HCT116 (cell line): ENCODE data around the gene SPTB. TPM values are rescaled to one million over a fixed set of nuclear protein-coding genes. Genes with fewer than 3 reads are reported as not detected.

Experiments used
- ATAC-seq: fragments of 200-7000 bp; cut with Tn5 transposase; 2 replicates; pipeline ENCODE4 v1.9.1; 2020; ENCODE audit warnings: mild to moderate bottlenecking, moderate library complexity
- BruUV-seq: library from RNA; stranded (reverse); fragments of 400-500 nt; replicated peaks from 2 replicates; lab custom pipeline; 2021; lab: Mats Ljungman, UMichigan
- CTCF ChIA-PET: fragments of 300-600 bp; sonication (Branson Sonifier 250); formaldehyde crosslinking; loops from one replicate; lab custom pipeline; 2021; ENCODE audit warnings: antibody characterized with exemption; lab: Charles Lee
- POLR2A ChIA-PET: fragments of 300-600, 350-600 bp; sonication (Branson Sonifier 250); formaldehyde crosslinking; loops from one replicate; lab custom pipeline; 2021; ENCODE audit warnings: antibody characterized with exemption; lab: Charles Lee
- RAD21 ChIA-PET, 2 experiments: fragments of 300-600 bp; sonication (Branson Sonifier 250); formaldehyde crosslinking; loops; one replicate each; lab custom pipeline; 2023; ENCODE audit warnings: low total read pairs in 2 of 2; ENCODE audit not compliant: uncharacterized antibody in 2 of 2, unreplicated experiment in 2 of 2, low non-redundant PET in 1 of 2; lab: Charles Lee
- DNase-seq: peaks from one replicate; pipeline ENCODE4 v3.0.0-alpha.2; 2010; ENCODE audit warnings: low read depth, low spot score
- H2AFZ ChIP-seq: fragments of 200-600 bp; shearing (Covaris generic), sonication (generic); 2 replicates; pipeline ENCODE4 v1.6.1; 2017; ENCODE audit warnings: low read depth, mixed run types, mixed read lengths, antibody characterized with exemption, low read length; ENCODE audit not compliant: poor library complexity, severe bottlenecking
- H3K27ac ChIP-seq: 2 replicates; pipeline ENCODE4 v1.5.1; 2012; ENCODE audit warnings: low read depth, low read length
- H3K27me3 ChIP-seq: fragments of 200-600 bp; sonication (generic); 2 replicates; pipeline ENCODE4 v1.6.1; 2016; ENCODE audit warnings: mixed run types, low read length, mixed read lengths; ENCODE audit not compliant: insufficient read depth
- H3K36me3 ChIP-seq, 2 experiments: fragments of 200-500 bp in 1 of 2; fragments of 200-600 bp in 1 of 2; sonication (Bioruptor generic) in 1 of 2; sonication (generic) in 1 of 2; 2 replicates each; pipeline versions ENCODE4 v1.5.1 to v1.6.1; 2014 to 2016; ENCODE audit warnings: low read length in 2 of 2, inconsistent platforms in 1 of 2, mixed read lengths in 1 of 2, mixed run types in 1 of 2; ENCODE audit not compliant: insufficient read depth in 2 of 2, control insufficient read depth in 1 of 2
- H3K4me1 ChIP-seq, 2 experiments: fragments of 200-600 bp in 1 of 2; sonication (generic) in 1 of 2; 2 replicates each; pipeline versions ENCODE4 v1.5.1 to v1.6.1; 2012 to 2017; ENCODE audit warnings: low read length in 2 of 2, inconsistent platforms in 1 of 2, mild to moderate bottlenecking in 1 of 2, mixed read lengths in 1 of 2, mixed run types in 1 of 2, moderate library complexity in 1 of 2; ENCODE audit not compliant: insufficient read depth in 2 of 2, control insufficient read depth in 1 of 2
- H3K4me2 ChIP-seq: fragments of 200-600 bp; sonication (generic); 2 replicates; pipeline ENCODE4 v1.6.1; 2017; ENCODE audit warnings: mixed run types, low read length, mixed read lengths
- H3K4me3 ChIP-seq, 2 experiments: fragments of 200-600 bp in 1 of 2; sonication (generic) in 1 of 2; replicated peaks in 1 of 2; 2 replicates each; pipeline ENCODE4 v1.5.1; 2011 to 2016; ENCODE audit warnings: low read length in 2 of 2, control low read depth in 1 of 2, low read depth in 1 of 2, mild to moderate bottlenecking in 1 of 2, mixed read lengths in 1 of 2, mixed run types in 1 of 2
- H3K79me2 ChIP-seq: fragments of 200-600 bp; sonication (generic); 2 replicates; pipeline ENCODE4 v1.6.1; 2017; ENCODE audit warnings: mild to moderate bottlenecking, mixed run types, low read length, moderate library complexity, mixed read lengths; ENCODE audit not compliant: insufficient read depth
- H3K9ac ChIP-seq: fragments of 200-600 bp; sonication (generic); 2 replicates; pipeline ENCODE4 v1.6.1; 2016; ENCODE audit warnings: low read length, mixed read lengths
- H3K9me2 ChIP-seq: fragments of 200-600 bp; sonication (generic), shearing (Covaris generic); 2 replicates; pipeline ENCODE4 v1.6.1; 2017; ENCODE audit warnings: mixed run types, mild to moderate bottlenecking, moderate library complexity; ENCODE audit not compliant: insufficient read depth
- H3K9me3 ChIP-seq, 2 experiments: fragments of 200-500 bp in 1 of 2; fragments of 200-600 bp in 1 of 2; sonication (Bioruptor generic) in 1 of 2; sonication (generic) in 1 of 2; 2 replicates each; pipeline ENCODE4 v1.6.1; 2014 to 2017; ENCODE audit warnings: low read length in 2 of 2, mixed read lengths in 2 of 2, inconsistent platforms in 1 of 2, low read depth in 1 of 2, mild to moderate bottlenecking in 1 of 2, mixed run types in 1 of 2, moderate library complexity in 1 of 2; ENCODE audit not compliant: control insufficient read depth in 1 of 2, insufficient read depth in 1 of 2
- H4K20me1 ChIP-seq: fragments of 200-600 bp; sonication (generic), shearing (Covaris generic); 2 replicates; pipeline ENCODE4 v1.6.1; 2017; ENCODE audit warnings: mixed run types, mild to moderate bottlenecking, moderate library complexity; ENCODE audit not compliant: insufficient read depth
- CEBPB ChIP-seq: IDR thresholded peaks from 2 replicates; pipeline ENCODE4 v1.6.1; 2012; ENCODE audit warnings: low read depth
- EGR1 ChIP-seq: IDR thresholded peaks from 2 replicates; pipeline ENCODE4 v1.6.1; 2012; ENCODE audit warnings: low read depth
- ELF1 ChIP-seq: IDR thresholded peaks from 2 replicates; pipeline ENCODE4 v1.6.1; 2012; ENCODE audit warnings: low read depth, borderline replicate concordance
- EZH2 ChIP-seq: fragments of 200-600 bp; sonication (generic); IDR thresholded peaks from 2 replicates; pipeline ENCODE4 v1.6.1; 2017; ENCODE audit warnings: antibody characterized with exemption, mixed run types
- MAX ChIP-seq: IDR thresholded peaks from 2 replicates; pipeline ENCODE4 v1.6.1; 2012
- POLR2A ChIP-seq: IDR thresholded peaks from 2 replicates; pipeline ENCODE4 v1.7.0; 2011; ENCODE audit warnings: borderline replicate concordance; ENCODE audit not compliant: insufficient read depth, insufficient read length; ENCODE audit errors: extremely low read depth
- POLR2AphosphoS5 ChIP-seq: IDR thresholded peaks from 2 replicates; pipeline ENCODE4 v1.6.1; 2011; ENCODE audit warnings: mild to moderate bottlenecking, low read depth, low read length, moderate library complexity
- SIN3A ChIP-seq: IDR thresholded peaks from 2 replicates; pipeline ENCODE4 v1.6.1; 2012; ENCODE audit warnings: low read depth
- TCF7L2 ChIP-seq: IDR thresholded peaks from 2 replicates; pipeline ENCODE4 v1.7.0; 2011; ENCODE audit warnings: borderline replicate concordance, inconsistent platforms; ENCODE audit not compliant: insufficient read depth, insufficient read length; ENCODE audit errors: extremely low read depth
- YY1 ChIP-seq: IDR thresholded peaks from 2 replicates; pipeline ENCODE4 v1.6.1; 2011; ENCODE audit warnings: low read length, low read depth, moderate library complexity, mild to moderate bottlenecking; ENCODE audit not compliant: insufficient replicate concordance; ENCODE audit errors: extremely low read depth
- ZFX ChIP-seq: fragments of 450-650 bp; IDR thresholded peaks from 2 replicates; pipeline ENCODE4 v1.6.1; 2017
- intact Hi-C: fragments of 100-400 bp; cut with micrococcal nuclease; formaldehyde crosslinking; loops from 2 replicates; pipeline ENCODE4 v1.10.0; 2022
- total RNA-seq: library from RNA; stranded (reverse); gene quantifications from one replicate; pipeline ENCODE4 v1.2.1, GENCODE V29; 2021; ENCODE audit not compliant: unreplicated experiment
- TF ChIP-seq, protein P1 (sequence below): IDR thresholded peaks from 2 replicates; pipeline ENCODE4 v1.6.1; 2012; ENCODE audit warnings: low read depth
- TF ChIP-seq, protein P2 (sequence below): IDR thresholded peaks from 2 replicates; pipeline ENCODE4 v1.6.1; 2011; ENCODE audit warnings: mild to moderate bottlenecking, low read length, moderate library complexity; ENCODE audit not compliant: insufficient replicate concordance; ENCODE audit errors: extremely low read depth

SPTB gene
- total RNA-seq, 1 experiment from 2014 or later, result 4.2 TPM

DNA sequence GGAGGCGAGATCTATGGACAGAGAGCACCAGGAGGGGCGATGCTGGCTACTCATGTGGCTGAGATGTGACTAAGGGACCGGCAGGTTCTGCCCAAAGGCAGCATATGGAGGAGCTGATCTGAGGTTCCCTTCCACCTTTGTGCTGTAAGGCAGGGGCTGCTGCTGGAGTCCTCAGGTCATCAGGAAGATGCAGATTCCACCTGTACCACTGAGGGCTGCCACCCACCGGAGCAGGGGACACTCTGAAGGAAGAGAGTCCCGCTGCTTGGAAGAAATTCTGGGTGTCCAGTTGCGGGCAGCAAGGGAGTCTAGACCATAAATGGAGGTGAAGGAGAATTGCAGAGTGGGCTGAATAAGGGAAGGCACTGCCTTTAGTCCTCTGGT, 120.2 kb downstream of the SPTB start:
- ChIA-PET RAD21 (no interaction called here), CTCF (interaction anchor here (1.1 to 1.9 kb wide), 4 partner anchors 10 to 415 kb away, joined by 3 to 7 read pairs (median 6); no protein-coding TSS in a partner anchor), POLR2A (no interaction called here)
- Histone ChIP-seq H3K27ac (no peak overlapping the region), H3K9ac (no peak overlapping the region), H3K4me1 (peaks cover 43 to 64% of the 10 kb centered on the region in 2 experiments), H3K36me3 (no peaks in the 10 kb centered on the region), H4K20me1 (no peaks in the 10 kb centered on the region), H3K4me2 (no peak overlapping the region), H3K4me3 (no peak overlapping the region), H3K79me2 (no peaks in the 10 kb centered on the region), H3K27me3 (no peaks in the 10 kb centered on the region), H3K9me3 (no peaks in the 10 kb centered on the region), H2AFZ (no peak overlapping the region), H3K9me2 (no peaks in the 10 kb centered on the region)
- ATAC-seq (no peak), DNase-seq (no peak)
- no TSS peak for BruUV-seq
- intact Hi-C loops, result no loop called here
- TF ChIP-seq EZH2, result no peak
- no peak for TF ChIP-seq ZFX
- TF ChIP-seq, protein P1, sequence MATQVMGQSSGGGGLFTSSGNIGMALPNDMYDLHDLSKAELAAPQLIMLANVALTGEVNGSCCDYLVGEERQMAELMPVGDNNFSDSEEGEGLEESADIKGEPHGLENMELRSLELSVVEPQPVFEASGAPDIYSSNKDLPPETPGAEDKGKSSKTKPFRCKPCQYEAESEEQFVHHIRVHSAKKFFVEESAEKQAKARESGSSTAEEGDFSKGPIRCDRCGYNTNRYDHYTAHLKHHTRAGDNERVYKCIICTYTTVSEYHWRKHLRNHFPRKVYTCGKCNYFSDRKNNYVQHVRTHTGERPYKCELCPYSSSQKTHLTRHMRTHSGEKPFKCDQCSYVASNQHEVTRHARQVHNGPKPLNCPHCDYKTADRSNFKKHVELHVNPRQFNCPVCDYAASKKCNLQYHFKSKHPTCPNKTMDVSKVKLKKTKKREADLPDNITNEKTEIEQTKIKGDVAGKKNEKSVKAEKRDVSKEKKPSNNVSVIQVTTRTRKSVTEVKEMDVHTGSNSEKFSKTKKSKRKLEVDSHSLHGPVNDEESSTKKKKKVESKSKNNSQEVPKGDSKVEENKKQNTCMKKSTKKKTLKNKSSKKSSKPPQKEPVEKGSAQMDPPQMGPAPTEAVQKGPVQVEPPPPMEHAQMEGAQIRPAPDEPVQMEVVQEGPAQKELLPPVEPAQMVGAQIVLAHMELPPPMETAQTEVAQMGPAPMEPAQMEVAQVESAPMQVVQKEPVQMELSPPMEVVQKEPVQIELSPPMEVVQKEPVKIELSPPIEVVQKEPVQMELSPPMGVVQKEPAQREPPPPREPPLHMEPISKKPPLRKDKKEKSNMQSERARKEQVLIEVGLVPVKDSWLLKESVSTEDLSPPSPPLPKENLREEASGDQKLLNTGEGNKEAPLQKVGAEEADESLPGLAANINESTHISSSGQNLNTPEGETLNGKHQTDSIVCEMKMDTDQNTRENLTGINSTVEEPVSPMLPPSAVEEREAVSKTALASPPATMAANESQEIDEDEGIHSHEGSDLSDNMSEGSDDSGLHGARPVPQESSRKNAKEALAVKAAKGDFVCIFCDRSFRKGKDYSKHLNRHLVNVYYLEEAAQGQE, result no peak

DNA sequence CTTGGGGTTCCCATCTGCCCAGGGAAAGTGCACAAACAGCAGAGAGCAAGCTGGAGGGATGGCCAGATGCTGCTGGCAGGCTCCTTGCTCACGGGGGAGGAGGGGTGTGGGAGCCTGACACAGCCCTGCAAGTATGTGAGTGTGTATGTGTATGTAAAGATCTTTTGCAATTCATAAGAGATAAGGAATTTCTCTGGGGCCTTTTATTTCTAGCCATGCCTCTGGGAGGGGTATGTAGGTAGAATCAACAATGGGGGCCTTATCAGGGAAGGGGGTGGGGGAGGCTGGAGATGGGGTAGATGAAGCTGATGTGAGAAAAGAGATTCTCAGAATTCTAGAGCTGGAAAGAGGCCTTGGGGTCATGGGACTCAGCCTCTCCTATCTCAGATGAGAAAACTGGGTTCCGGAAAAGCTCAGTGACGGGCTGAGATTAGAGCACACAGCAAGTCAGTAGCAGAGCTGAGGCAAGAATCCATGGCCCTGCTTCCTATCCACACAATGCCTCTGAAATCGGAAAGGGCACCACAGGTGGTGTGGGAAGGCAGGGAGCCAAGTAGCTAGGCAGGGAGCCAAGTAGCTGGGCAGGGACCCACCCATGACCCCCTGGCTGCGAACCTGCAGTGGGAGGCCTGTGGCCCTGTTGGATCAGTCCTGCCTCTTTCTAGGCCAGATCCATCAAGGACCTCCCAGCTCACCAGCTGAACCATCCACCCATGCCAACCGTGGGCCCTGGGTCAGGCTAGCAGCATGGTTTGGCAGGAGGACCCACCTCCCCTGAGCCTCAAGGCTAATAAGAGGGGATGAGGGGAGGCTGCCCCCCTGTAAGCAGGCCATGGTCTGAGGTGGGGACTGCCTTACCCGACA, 120.8 kb downstream of the SPTB start:
- no peaks in the 10 kb centered on the region for H3K79me2 ChIP-seq
- no peaks in the 10 kb centered on the region for H4K20me1 ChIP-seq
- RAD21 ChIA-PET, result no interaction called here
- POLR2A ChIA-PET, result no interaction called here
- H3K9ac ChIP-seq, result no peak overlapping the region
- DNase-seq (no peak), ATAC-seq (no peak)
- H3K4me2 ChIP-seq, result peak overlapping the region; percentile 37
- CTCF ChIA-PET, result interaction anchor here (0.6 to 1.9 kb wide), 5 partner anchors 9 to 415 kb away, joined by 3 to 7 read pairs (median 4); no protein-coding TSS in a partner anchor
- no peak overlapping the region for H3K27ac ChIP-seq
- no peak overlapping the region for H3K4me3 ChIP-seq
- H3K9me3 ChIP-seq, result no peaks in the 10 kb centered on the region
- no peaks in the 10 kb centered on the region for H3K36me3 ChIP-seq
- no peaks in the 10 kb centered on the region for H3K27me3 ChIP-seq
- no peak overlapping the region for H2AFZ ChIP-seq
- intact Hi-C loops, result no loop called here
- peaks cover 42 to 58% of the 10 kb centered on the region in 2 experiments for H3K4me1 ChIP-seq
- BruUV-seq, result no TSS peak
- no peaks in the 10 kb centered on the region for H3K9me2 ChIP-seq
- TF ChIP-seq YY1 (no peak), SIN3A (no peak), MAX (no peak), POLR2AphosphoS5 (no peak), ELF1 (no peak), TCF7L2 (no peak), CEBPB (no peak), POLR2A (no peak), EGR1 (no peak), ZFX (no peak)
- TF ChIP-seq, protein P2, sequence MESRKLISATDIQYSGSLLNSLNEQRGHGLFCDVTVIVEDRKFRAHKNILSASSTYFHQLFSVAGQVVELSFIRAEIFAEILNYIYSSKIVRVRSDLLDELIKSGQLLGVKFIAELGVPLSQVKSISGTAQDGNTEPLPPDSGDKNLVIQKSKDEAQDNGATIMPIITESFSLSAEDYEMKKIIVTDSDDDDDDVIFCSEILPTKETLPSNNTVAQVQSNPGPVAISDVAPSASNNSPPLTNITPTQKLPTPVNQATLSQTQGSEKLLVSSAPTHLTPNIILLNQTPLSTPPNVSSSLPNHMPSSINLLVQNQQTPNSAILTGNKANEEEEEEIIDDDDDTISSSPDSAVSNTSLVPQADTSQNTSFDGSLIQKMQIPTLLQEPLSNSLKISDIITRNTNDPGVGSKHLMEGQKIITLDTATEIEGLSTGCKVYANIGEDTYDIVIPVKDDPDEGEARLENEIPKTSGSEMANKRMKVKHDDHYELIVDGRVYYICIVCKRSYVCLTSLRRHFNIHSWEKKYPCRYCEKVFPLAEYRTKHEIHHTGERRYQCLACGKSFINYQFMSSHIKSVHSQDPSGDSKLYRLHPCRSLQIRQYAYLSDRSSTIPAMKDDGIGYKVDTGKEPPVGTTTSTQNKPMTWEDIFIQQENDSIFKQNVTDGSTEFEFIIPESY, result no peak
